Kidney epithelial cell (primary cell): ENCODE data around the gene AXIN1. TPM values are rescaled to one million over a fixed set of nuclear protein-coding genes. Genes with fewer than 3 reads are reported as not detected.

Experiments
- DNase-seq: peaks from one replicate; pipeline ENCODE4 v3.0.0-alpha.2; 2010; ENCODE audit warnings: low read depth
- H3K27me3 ChIP-seq: 2 replicates; pipeline ENCODE4 v1.6.0; 2011; ENCODE audit warnings: low read length; ENCODE audit not compliant: control insufficient read depth, insufficient read depth
- H3K36me3 ChIP-seq: 2 replicates; pipeline ENCODE4 v1.5.1; 2011; ENCODE audit warnings: low read length; ENCODE audit not compliant: control insufficient read depth, insufficient read depth
- H3K4me3 ChIP-seq: 2 replicates; pipeline ENCODE4 v1.5.1; 2011; ENCODE audit warnings: low read depth, mild to moderate bottlenecking, control low read depth, low read length
- total RNA-seq: library from RNA; depleted of rRNA; stranded (reverse); fragments of >200 nt; gene quantifications from 2 replicates; pipeline ENCODE4 v1.2.3, GENCODE V29; 2015
- TF ChIP-seq, protein P1 (sequence below): IDR thresholded peaks from 2 replicates; pipeline ENCODE4 v1.5.1; 2011; ENCODE audit warnings: mild to moderate bottlenecking, moderate library complexity, low read length, control low read depth, inconsistent platforms; ENCODE audit not compliant: insufficient read depth, poor library complexity, severe bottlenecking

AXIN1 gene
- total RNA-seq, 1 donor from 2014 or later: 43.0 TPM

DNA sequence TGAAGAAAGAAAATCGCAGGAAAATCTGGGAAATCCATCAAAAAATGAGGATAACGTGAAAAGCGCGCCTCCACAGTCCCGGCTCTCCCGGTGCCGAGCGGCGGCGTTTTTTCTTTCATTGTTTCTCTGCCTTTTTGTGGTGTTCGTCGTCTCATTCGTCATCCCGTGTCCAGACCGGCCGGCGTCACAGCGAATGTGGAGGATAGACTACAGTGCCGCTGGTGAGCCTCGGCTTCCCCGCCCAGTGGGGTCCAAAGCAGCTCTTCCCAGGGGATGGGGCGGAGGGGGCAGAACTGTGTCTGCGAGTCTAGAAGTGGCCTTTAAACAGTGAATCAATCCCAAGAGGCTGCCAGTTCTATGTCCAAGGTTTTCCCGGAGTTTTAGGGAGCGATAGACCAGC lies 98.1 kb downstream of the AXIN1 start:
- TF ChIP-seq, protein P1, sequence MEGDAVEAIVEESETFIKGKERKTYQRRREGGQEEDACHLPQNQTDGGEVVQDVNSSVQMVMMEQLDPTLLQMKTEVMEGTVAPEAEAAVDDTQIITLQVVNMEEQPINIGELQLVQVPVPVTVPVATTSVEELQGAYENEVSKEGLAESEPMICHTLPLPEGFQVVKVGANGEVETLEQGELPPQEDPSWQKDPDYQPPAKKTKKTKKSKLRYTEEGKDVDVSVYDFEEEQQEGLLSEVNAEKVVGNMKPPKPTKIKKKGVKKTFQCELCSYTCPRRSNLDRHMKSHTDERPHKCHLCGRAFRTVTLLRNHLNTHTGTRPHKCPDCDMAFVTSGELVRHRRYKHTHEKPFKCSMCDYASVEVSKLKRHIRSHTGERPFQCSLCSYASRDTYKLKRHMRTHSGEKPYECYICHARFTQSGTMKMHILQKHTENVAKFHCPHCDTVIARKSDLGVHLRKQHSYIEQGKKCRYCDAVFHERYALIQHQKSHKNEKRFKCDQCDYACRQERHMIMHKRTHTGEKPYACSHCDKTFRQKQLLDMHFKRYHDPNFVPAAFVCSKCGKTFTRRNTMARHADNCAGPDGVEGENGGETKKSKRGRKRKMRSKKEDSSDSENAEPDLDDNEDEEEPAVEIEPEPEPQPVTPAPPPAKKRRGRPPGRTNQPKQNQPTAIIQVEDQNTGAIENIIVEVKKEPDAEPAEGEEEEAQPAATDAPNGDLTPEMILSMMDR: no peak
- H3K4me3 ChIP-seq: no peak overlapping the region
- no peaks in the 10 kb centered on the region for H3K27me3 ChIP-seq
- peaks cover 4% of the 10 kb centered on the region for H3K36me3 ChIP-seq
- no peak for DNase-seq

DNA sequence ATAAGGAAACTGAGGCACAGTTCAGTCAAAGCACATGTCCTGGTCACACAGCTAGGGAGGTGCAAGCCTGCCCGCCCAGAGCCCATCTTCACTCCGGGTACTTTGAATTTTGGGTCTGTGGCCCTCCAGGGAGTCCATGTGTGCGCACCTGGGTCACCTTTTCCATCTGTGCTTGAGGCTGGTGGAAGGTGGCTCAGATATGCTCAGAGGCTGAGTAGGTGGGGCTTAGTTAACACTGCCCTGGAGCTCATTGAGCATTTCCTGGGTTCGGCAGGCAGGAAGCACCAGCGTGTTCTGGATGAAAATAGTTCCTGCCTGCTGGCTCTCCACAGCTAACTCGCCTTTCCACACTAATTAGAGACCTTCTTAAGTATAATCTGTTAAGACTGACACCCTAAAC lies 98.7 kb downstream of the AXIN1 start:
- DNase-seq: no peak
- Histone ChIP-seq H3K4me3 (no peak overlapping the region), H3K27me3 (no peaks in the 10 kb centered on the region), H3K36me3 (peaks cover 4% of the 10 kb centered on the region)
- TF ChIP-seq, protein P1: no peak

DNA sequence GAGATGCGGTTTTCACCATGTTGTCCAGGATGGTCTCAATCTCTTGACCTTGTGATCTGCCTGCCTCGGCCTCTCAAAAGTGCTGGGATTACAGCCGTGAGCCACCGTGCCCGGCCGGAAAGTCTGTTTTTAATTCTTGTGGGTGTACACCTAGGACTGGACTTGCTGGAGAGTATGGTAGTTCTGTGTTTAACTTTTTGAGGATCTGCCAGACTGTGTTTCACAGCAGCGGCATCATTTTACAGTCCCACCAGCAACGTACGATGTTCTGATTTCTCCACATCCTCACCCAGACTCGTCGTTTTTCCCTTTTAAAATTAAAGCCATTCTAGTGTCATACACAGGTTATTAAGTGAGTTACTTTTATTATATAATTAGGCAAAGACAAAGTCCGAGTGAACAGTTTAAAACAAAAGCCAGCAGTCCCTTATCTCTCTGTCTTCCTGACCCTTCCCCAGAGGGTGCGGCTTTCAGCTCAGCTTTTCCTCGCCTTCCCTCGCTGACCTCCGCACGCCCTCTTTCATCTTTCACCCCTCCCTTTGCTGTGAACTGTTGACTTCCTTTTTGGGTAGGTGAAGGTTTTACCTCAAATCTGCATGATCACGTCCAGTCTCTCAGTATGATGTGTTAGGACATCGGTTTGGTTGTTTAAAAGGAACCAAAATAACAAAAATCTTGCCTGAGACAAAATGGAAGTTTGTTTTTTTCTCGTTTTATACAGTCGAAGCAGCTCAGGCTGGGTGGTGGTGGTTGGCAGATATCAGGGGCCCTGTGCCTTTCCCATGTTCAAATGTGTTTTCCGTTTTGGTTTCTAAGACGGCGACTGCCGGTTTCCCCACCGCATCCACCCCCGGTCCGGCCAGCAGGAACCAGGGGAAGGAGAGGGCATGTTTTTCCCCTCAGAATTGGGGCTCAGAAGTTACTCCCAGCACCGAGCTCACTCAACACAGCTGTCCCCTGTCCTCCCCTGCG lies 99.9 kb downstream of the AXIN1 start:
- TF ChIP-seq, protein P1: no peak
- DNase-seq: no peak
- Histone ChIP-seq H3K4me3 (no peak overlapping the region), H3K36me3 (peaks cover 4% of the 10 kb centered on the region), H3K27me3 (no peaks in the 10 kb centered on the region)

DNA sequence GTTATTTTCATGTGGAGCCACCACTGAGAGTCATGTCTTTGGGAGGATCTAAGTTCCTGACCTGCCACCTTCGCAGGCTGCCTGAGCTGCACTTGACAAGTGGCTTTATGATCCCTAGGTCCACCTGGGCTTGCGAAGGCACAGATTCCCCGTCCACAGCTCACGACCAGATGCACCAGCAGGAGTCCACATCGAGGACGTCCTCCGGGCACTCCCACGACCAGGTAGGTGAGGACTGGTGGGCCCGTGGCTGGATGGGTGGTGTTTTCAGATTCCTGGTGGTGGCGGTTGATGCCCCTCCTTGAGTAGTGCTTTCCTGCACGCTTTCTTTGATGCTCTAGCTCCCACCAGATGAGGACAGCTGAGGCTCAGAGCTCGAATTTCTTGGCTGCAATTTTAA lies 103.1 kb downstream of the AXIN1 start:
- TF ChIP-seq, protein P1: no peak
- Histone ChIP-seq H3K4me3 (no peak overlapping the region), H3K27me3 (no peaks in the 10 kb centered on the region), H3K36me3 (peaks cover 4% of the 10 kb centered on the region)
- DNase-seq: no peak

DNA sequence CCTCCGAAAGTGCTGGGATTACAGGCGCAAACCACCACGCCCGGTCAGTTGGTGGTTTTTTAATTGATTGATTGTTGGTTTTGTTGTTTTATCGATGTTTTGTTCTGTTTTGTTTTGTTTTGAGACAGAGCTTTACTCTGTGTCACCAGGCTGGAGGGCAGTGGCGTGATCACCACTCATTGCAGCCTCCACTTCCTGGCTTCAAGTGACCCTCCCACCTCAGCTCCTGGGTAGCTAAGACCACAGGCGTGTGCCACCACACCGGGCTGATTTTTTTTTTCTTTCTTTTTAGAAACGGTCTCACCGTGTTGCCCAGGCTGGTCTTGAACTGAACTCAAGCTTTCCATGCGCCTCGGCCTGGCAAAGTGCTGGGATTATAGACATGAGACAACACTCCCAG lies 105.5 kb downstream of the AXIN1 start:
- Histone ChIP-seq H3K36me3 (no peaks in the 10 kb centered on the region), H3K4me3 (no peak overlapping the region), H3K27me3 (no peaks in the 10 kb centered on the region)
- no peak for DNase-seq
- TF ChIP-seq, protein P1: no peak
